ENCODE results near the gene PLGRKT. TPM values are rescaled to one million over a fixed set of nuclear protein-coding genes. Genes with fewer than 3 reads are reported as not detected.

Gene PLGRKT
- total RNA-seq, 1 experiment from 2014 or later = 5.0 TPM

DNA sequence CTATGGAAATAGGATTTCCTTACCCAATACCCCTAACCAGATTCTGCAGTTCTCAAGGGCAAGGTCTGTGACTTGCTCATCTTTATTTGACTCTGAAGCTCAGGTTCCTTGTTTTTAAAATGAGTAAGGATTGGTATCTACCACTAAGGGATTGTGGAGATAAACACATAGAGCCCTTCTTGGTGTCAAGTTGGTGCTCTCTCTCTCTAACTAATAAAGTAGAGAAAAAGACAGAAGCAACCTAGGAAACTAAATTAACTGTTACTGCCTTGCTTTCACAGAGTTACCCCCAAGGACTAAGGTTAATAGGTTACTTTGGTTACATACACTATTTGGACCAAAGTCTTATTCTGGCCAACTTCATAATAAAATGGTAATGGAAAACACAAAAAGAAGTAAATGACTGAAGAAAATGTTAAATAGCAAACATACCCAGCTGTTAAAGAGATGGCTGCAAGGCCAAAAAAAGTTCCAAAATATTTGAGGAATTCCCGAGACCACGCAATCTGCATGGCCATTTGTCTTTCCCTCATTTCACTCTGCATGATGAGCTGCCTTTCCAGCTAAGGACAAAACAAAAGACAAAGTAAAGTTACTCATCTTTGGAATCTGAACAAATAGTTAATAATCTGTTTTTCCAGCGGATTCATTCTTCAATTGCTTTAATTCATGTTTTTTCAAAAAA, 76.3 kb downstream of the PLGRKT start:
- H3K27me3 Mint-ChIP-seq (ENCODE audit: insufficient read depth, unreplicated experiment) = no peaks in the 10 kb centered on the region
- H3K4me3 Mint-ChIP-seq (ENCODE audit: unreplicated experiment) = no peak overlapping the region
- ChIA-PET POLR2A (no interaction called here), CTCF (no interaction called here)
- DNase-seq = no peak
- Histone ChIP-seq H3K27me3 (replicated peaks; ENCODE audit: control insufficient read depth, insufficient read depth, low read length) (no peaks in the 10 kb centered on the region), H3K4me3 (ENCODE audit: low read depth, low read length) (no peak overlapping the region), H3K9me3 (no peaks in the 10 kb centered on the region), H3K36me3 (ENCODE audit: control insufficient read depth, insufficient read depth, low read length) (no peaks in the 10 kb centered on the region), H3K4me1 (no peaks in the 10 kb centered on the region)
- TF ChIP-seq CTCF (IDR thresholded peaks at IDR 0.05; ENCODE audit: insufficient read depth in 1 of 2, low read depth in 1 of 2, low read length in 1 of 2, severe bottlenecking in 1 of 2, unreplicated experiment in 1 of 2) = no peak
- no peaks in the 10 kb centered on the region for H3K36me3 Mint-ChIP-seq (ENCODE audit: insufficient read depth, unreplicated experiment)
- H3K4me1 Mint-ChIP-seq (ENCODE audit: low read depth, unreplicated experiment) = no peaks in the 10 kb centered on the region
- no TSS peak for BruUV-seq (replicated peaks)
- H3K27ac Mint-ChIP-seq (ENCODE audit: unreplicated experiment) = no peak overlapping the region
- intact Hi-C loops (cut with micrococcal nuclease; ENCODE audit: unreplicated experiment) = no loop called here
- H3K9me3 Mint-ChIP-seq (ENCODE audit: unreplicated experiment) = no peaks in the 10 kb centered on the region

DNA sequence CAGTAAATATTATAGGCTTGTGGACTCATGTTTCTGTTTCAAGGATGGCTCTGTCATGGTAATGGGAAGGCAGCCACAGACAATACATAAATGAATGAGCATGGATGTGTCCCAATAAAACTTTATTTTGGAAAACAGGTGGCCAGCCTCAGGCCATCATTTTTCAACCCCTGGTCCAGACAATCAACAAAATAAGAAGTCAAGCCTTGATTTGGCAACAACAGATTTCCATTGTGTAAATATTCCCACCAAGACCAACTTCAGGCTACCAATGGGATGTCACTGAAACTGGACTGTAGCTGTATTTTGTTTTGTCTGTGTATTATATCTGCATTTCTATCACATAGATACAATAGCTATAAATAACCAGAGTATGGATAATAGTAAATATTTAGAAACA, 77.4 kb downstream of the PLGRKT start:
- no peaks in the 10 kb centered on the region for H3K36me3 ChIP-seq (ENCODE audit: control insufficient read depth, insufficient read depth, low read length)
- no peaks in the 10 kb centered on the region for H3K9me3 Mint-ChIP-seq (ENCODE audit: unreplicated experiment)
- ChIA-PET CTCF (no interaction called here), POLR2A (no interaction called here)
- TF ChIP-seq CTCF (IDR thresholded peaks at IDR 0.05; ENCODE audit: insufficient read depth in 1 of 2, low read depth in 1 of 2, low read length in 1 of 2, severe bottlenecking in 1 of 2, unreplicated experiment in 1 of 2) = no peak
- H3K4me3 ChIP-seq (ENCODE audit: low read depth, low read length) = no peak overlapping the region
- no peak for DNase-seq
- no peaks in the 10 kb centered on the region for H3K27me3 Mint-ChIP-seq (ENCODE audit: insufficient read depth, unreplicated experiment)
- H3K9me3 ChIP-seq = no peaks in the 10 kb centered on the region
- no peaks in the 10 kb centered on the region for H3K4me1 ChIP-seq
- no peak overlapping the region for H3K4me3 Mint-ChIP-seq (ENCODE audit: unreplicated experiment)
- intact Hi-C loops (cut with micrococcal nuclease; ENCODE audit: unreplicated experiment) = no loop called here
- H3K4me1 Mint-ChIP-seq (ENCODE audit: low read depth, unreplicated experiment) = no peaks in the 10 kb centered on the region
- H3K27ac Mint-ChIP-seq (ENCODE audit: unreplicated experiment) = no peak overlapping the region
- BruUV-seq (replicated peaks) = no TSS peak
- no peaks in the 10 kb centered on the region for H3K27me3 ChIP-seq (replicated peaks; ENCODE audit: control insufficient read depth, insufficient read depth, low read length)
- no peaks in the 10 kb centered on the region for H3K36me3 Mint-ChIP-seq (ENCODE audit: insufficient read depth, unreplicated experiment)

DNA sequence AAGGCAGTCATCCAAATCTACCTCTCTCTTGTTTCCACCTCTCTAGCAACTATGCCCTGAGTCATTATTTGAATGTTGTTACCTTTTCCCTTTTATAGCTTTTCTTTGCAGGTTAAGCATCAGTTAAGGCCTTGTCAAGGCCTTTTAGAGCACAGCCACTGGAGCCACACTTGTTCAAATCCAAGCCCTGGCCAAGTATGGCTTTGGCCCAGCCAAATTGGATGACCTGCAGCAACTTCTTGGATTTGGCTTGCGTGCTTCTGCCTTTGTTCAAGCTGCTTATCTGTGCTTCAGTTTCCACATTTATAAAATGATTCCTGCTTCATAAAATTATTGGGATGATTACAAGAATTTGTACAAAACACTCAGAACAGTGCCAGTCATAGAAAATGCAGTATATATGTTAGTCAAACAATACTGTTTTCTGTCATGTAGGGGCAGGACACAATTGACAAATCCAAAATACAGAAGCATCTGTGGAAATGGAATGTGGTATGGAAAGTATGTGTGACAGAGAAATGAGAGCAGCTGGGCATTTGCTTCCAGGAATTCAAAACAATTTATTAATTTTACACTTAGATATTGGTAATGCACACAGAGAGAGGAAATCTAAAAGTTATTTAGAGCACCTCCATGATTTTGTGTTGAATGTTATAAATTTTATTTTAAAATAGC, 80.2 kb downstream of the PLGRKT start:
- Mint-ChIP-seq H3K9me3 (ENCODE audit: unreplicated experiment) (no peaks in the 10 kb centered on the region), H3K36me3 (ENCODE audit: insufficient read depth, unreplicated experiment) (no peaks in the 10 kb centered on the region), H3K27ac (ENCODE audit: unreplicated experiment) (no peak overlapping the region), H3K4me1 (ENCODE audit: low read depth, unreplicated experiment) (no peaks in the 10 kb centered on the region), H3K27me3 (ENCODE audit: insufficient read depth, unreplicated experiment) (no peaks in the 10 kb centered on the region), H3K4me3 (ENCODE audit: unreplicated experiment) (no peak overlapping the region)
- Histone ChIP-seq H3K9me3 (no peaks in the 10 kb centered on the region), H3K27me3 (replicated peaks; ENCODE audit: control insufficient read depth, insufficient read depth, low read length) (no peaks in the 10 kb centered on the region), H3K36me3 (ENCODE audit: control insufficient read depth, insufficient read depth, low read length) (no peaks in the 10 kb centered on the region), H3K4me3 (ENCODE audit: low read depth, low read length) (no peak overlapping the region), H3K4me1 (no peaks in the 10 kb centered on the region)
- no TSS peak for BruUV-seq (replicated peaks)
- intact Hi-C loops (cut with micrococcal nuclease; ENCODE audit: unreplicated experiment) = no loop called here
- no peak for TF ChIP-seq CTCF (IDR thresholded peaks at IDR 0.05; ENCODE audit: insufficient read depth in 1 of 2, low read depth in 1 of 2, low read length in 1 of 2, severe bottlenecking in 1 of 2, unreplicated experiment in 1 of 2)
- no peak for DNase-seq
- POLR2A ChIA-PET = no interaction called here
- CTCF ChIA-PET = no interaction called here
